Measurements from ENCODE around the gene MYRFL.

DNA sequence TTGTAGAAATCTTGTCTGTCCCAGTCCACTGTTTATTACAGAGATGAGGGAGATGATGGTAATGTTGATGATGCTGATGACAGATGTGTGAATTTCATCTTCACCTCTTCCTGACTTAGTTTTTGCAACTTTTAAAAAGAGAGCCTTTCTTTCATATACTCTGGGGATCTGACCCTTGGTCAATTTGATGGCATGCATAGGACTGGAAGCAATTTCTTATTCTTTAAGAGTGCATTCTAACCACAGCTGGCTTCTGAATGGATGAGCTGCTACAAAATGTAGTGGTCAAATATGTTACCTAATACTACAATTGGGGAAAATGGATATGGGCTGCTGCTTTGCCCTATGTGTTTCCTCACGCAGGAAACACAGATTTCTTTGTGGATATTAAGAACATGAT lies 80.8 kb downstream of the MYRFL start:
- TF ChIP-seq, protein P1, sequence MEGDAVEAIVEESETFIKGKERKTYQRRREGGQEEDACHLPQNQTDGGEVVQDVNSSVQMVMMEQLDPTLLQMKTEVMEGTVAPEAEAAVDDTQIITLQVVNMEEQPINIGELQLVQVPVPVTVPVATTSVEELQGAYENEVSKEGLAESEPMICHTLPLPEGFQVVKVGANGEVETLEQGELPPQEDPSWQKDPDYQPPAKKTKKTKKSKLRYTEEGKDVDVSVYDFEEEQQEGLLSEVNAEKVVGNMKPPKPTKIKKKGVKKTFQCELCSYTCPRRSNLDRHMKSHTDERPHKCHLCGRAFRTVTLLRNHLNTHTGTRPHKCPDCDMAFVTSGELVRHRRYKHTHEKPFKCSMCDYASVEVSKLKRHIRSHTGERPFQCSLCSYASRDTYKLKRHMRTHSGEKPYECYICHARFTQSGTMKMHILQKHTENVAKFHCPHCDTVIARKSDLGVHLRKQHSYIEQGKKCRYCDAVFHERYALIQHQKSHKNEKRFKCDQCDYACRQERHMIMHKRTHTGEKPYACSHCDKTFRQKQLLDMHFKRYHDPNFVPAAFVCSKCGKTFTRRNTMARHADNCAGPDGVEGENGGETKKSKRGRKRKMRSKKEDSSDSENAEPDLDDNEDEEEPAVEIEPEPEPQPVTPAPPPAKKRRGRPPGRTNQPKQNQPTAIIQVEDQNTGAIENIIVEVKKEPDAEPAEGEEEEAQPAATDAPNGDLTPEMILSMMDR (IDR thresholded peaks at IDR 0.05 in 8 of 11, conservative IDR thresholded peaks at IDR 0.05 in 3 of 11), result no peak
- TF ChIP-seq POLR2AphosphoS5 (IDR thresholded peaks at IDR 0.05) (no peak), POLR2A (IDR thresholded peaks at IDR 0.05) (no peak)

Data from spleen (tissue), 7 donors.